Activated naive CD8-positive, alpha-beta T cell treated with anti-CD3 and anti-CD28 coated beads, Interleukin-2, amount 10 ng/mL, durations not matched to agents 7 days and 5 days (primary cell): ENCODE results near the gene ASXL1. TPM values are rescaled to one million over a fixed set of nuclear protein-coding genes. Genes with fewer than 3 reads are reported as not detected.

Experiments used
- ATAC-seq: fragments of 150-1000 bp; cut with Tn5 transposase; one replicate; pipeline ENCODE4 v1.10.0; 2021; ENCODE audit warnings: low read depth, moderate library complexity
- POLR2A ChIA-PET: fragments of 350-600 bp; sonication (Branson Sonifier 250); formaldehyde crosslinking; loops from one replicate; lab custom pipeline; 2021; ENCODE audit warnings: antibody characterized with exemption; lab: Charles Lee
- DNase-seq: peaks from one replicate; pipeline ENCODE4 v3.0.0; 2021
- H3K27ac Mint-ChIP-seq: one replicate; pipeline ENCODE4 v1.8.0; 2022; ENCODE audit warnings: mild to moderate bottlenecking, mixed read lengths
- H3K27me3 Mint-ChIP-seq: one replicate; pipeline ENCODE4 v1.8.0; 2022; ENCODE audit warnings: mild to moderate bottlenecking, moderate library complexity, mixed read lengths
- H3K36me3 Mint-ChIP-seq: one replicate; pipeline ENCODE4 v1.8.0; 2021; ENCODE audit warnings: mild to moderate bottlenecking, mixed read lengths
- H3K4me1 Mint-ChIP-seq: one replicate; pipeline ENCODE4 v1.8.0; 2021; ENCODE audit warnings: mixed read lengths
- H3K4me3 Mint-ChIP-seq: one replicate; pipeline ENCODE4 v1.8.0; 2022; ENCODE audit warnings: mild to moderate bottlenecking, moderate library complexity, mixed read lengths
- H3K9me3 Mint-ChIP-seq: one replicate; pipeline ENCODE4 v1.8.0; 2021; ENCODE audit warnings: mixed read lengths
- total RNA-seq, 2 experiments: library from RNA; stranded (reverse); gene quantifications; one replicate each; pipeline ENCODE4 v1.2.3, GENCODE V29; 2021

Gene ASXL1
- total RNA-seq, 2 experiments from 2014 or later, result 102 to 107 TPM

- H3K36me3 Mint-ChIP-seq, result peaks cover 27% of the 10 kb centered on the region
- DNase-seq (no peak), ATAC-seq (no peak)
- POLR2A ChIA-PET, result interaction anchor here (1.0 kb wide), 1 partner anchor 14 kb away, joined by 4 read pairs; no protein-coding TSS in a partner anchor
- H3K4me1 Mint-ChIP-seq, result peaks cover 14% of the 10 kb centered on the region
- no peaks in the 10 kb centered on the region for H3K27me3 Mint-ChIP-seq
- H3K9me3 Mint-ChIP-seq, result no peaks in the 10 kb centered on the region
- no peak overlapping the region for H3K27ac Mint-ChIP-seq
- no peak overlapping the region for H3K4me3 Mint-ChIP-seq
These were observed 77.4 kb downstream of the ASXL1 start for GRCh38 chr20:32435449-32436107.

DNA sequence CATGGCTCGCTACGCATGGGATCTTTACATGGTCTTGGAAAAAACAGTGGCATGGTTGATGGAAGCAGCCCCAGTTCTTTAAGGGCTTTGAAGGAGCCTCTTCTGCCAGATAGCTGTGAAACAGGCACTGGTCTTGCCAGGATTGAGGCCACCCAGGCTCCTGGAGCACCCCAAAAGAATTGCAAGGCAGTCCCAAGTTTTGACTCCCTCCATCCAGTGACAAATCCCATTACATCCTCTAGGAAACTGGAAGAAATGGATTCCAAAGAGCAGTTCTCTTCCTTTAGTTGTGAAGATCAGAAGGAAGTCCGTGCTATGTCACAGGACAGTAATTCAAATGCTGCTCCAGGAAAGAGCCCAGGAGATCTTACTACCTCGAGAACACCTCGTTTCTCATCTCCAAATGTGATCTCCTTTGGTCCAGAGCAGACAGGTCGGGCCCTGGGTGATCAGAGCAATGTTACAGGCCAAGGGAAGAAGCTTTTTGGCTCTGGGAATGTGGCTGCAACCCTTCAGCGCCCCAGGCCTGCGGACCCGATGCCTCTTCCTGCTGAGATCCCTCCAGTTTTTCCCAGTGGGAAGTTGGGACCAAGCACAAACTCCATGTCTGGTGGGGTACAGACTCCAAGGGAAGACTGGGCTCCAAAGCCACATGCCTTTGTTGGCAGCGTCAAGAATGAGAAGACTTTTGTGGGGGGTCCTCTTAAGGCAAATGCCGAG lies 78.2 kb downstream of the ASXL1 start:
- Mint-ChIP-seq H3K27ac (no peak overlapping the region), H3K4me3 (no peak overlapping the region)

GRCh38 chr20:32436968-32437367 lies 78.8 kb downstream of the ASXL1 start:
- Mint-ChIP-seq H3K4me1 (peaks cover 15% of the 10 kb centered on the region), H3K9me3 (no peaks in the 10 kb centered on the region), H3K27me3 (no peaks in the 10 kb centered on the region), H3K27ac (no peak overlapping the region), H3K4me3 (no peak overlapping the region), H3K36me3 (peaks cover 23% of the 10 kb centered on the region)
- DNase-seq (no peak), ATAC-seq (no peak)
- POLR2A ChIA-PET, result interaction anchor here (1.0 kb wide), 1 partner anchor 12 kb away, joined by 4 read pairs; no protein-coding TSS in a partner anchor

More for the DNA sequence above, 78.2 kb downstream of the ASXL1 start:
- H3K36me3 Mint-ChIP-seq, result peaks cover 27% of the 10 kb centered on the region
- ATAC-seq, result no peak
- H3K9me3 Mint-ChIP-seq, result no peaks in the 10 kb centered on the region
- POLR2A ChIA-PET, result interaction anchor here (1.0 kb wide), 1 partner anchor 13 kb away, joined by 4 read pairs; no protein-coding TSS in a partner anchor
- DNase-seq, result no peak
- H3K27me3 Mint-ChIP-seq, result no peaks in the 10 kb centered on the region
- peaks cover 15% of the 10 kb centered on the region for H3K4me1 Mint-ChIP-seq

- no peak for DNase-seq
- peaks cover 15% of the 10 kb centered on the region for H3K4me1 Mint-ChIP-seq
These were observed 79.4 kb downstream of the ASXL1 start for GRCh38 chr20:32437391-32438074.

GRCh38 chr20:32438331-32438858 lies 80.3 kb downstream of the ASXL1 start:
- H3K27ac Mint-ChIP-seq, result no peak overlapping the region
- H3K4me3 Mint-ChIP-seq, result no peak overlapping the region
- H3K27me3 Mint-ChIP-seq, result no peaks in the 10 kb centered on the region
- ATAC-seq (no peak), DNase-seq (no peak)
- H3K4me1 Mint-ChIP-seq, result peaks cover 15% of the 10 kb centered on the region
- no peaks in the 10 kb centered on the region for H3K9me3 Mint-ChIP-seq
- peaks cover 14% of the 10 kb centered on the region for H3K36me3 Mint-ChIP-seq
- POLR2A ChIA-PET, result no interaction called here

More at GRCh38 chr20:32437391-32438074, 79.4 kb downstream of the ASXL1 start:
- Mint-ChIP-seq H3K4me3 (no peak overlapping the region), H3K36me3 (peaks cover 21% of the 10 kb centered on the region), H3K27ac (no peak overlapping the region), H3K9me3 (no peaks in the 10 kb centered on the region), H3K27me3 (no peaks in the 10 kb centered on the region)
- POLR2A ChIA-PET, result no interaction called here
- ATAC-seq, result no peak

GRCh38 chr20:32439132-32439829 lies 81.2 kb downstream of the ASXL1 start:
- DNase-seq, result no peak

DNA sequence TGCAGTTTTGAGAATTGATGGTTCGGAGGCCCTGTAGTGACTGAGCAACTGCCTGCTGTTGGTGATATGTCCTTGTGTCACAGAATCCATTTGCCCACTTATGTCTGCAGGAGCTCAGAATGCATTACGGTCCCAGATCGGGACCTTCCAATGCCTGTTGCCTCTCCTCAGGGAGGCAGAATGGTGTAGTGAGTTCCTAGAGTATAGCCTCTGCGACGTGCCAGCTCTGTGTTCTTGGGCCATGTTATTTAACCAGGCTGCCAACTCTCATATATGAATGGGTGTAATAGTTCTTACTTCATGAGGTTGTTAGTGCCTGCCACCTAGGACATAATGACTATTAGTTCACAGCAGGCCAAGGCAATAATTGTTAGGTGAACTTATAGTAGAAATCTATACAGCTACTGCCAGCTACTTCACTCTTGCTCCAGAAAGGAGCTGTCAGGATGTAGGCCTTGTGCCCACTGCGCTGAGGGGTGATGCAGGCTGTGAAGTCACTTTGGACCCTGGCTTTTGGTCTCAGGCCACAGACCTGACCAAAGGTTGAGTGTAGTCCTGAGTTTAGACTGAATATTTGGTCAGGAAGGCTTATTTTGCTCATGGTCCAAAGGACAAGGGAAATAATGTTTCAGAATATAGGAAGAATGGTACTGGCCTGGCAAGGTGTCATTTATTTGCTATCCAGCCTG lies 82.1 kb downstream of the ASXL1 start:
- Mint-ChIP-seq H3K9me3 (no peaks in the 10 kb centered on the region), H3K4me3 (no peak overlapping the region), H3K36me3 (peaks cover 10% of the 10 kb centered on the region), H3K27me3 (no peaks in the 10 kb centered on the region), H3K27ac (no peak overlapping the region), H3K4me1 (peaks cover 23% of the 10 kb centered on the region)
- POLR2A ChIA-PET, result no interaction called here
- no peak for DNase-seq
- no peak for ATAC-seq

More at GRCh38 chr20:32439132-32439829, 81.2 kb downstream of the ASXL1 start:
- Mint-ChIP-seq H3K9me3 (no peaks in the 10 kb centered on the region), H3K4me3 (no peak overlapping the region), H3K27ac (no peak overlapping the region), H3K27me3 (no peaks in the 10 kb centered on the region), H3K4me1 (peaks cover 21% of the 10 kb centered on the region), H3K36me3 (peaks cover 14% of the 10 kb centered on the region)
- POLR2A ChIA-PET, result no interaction called here
- ATAC-seq, result peak; percentile 26

GRCh38 chr20:32440758-32441078 lies 82.6 kb downstream of the ASXL1 start:
- Mint-ChIP-seq H3K4me1 (peaks cover 25% of the 10 kb centered on the region), H3K4me3 (no peak overlapping the region)

DNA sequence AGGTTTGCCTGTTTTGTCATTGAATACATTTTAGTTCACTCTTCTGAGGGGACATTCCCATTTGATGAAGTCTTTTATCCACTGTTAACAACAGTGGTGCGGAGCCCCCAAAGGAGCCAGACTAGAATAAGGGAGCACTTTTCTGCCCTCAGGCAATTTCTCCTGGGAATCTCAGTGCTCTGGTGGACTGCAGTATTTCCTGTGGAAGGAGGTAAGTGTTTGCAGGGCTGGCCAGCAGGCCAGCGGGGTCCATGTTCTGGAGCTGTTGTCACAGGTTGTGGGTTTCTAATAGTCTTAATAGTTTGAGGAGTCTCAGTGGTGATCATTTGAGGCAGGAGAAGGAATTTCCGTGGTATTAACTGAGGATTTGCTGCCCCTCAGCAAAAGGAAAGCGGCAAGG lies 83.5 kb downstream of the ASXL1 start:
- Mint-ChIP-seq H3K27ac (no peak overlapping the region), H3K4me3 (no peak overlapping the region), H3K9me3 (no peaks in the 10 kb centered on the region), H3K36me3 (peaks cover 10% of the 10 kb centered on the region), H3K27me3 (no peaks in the 10 kb centered on the region), H3K4me1 (peaks cover 25% of the 10 kb centered on the region)
- POLR2A ChIA-PET, result no interaction called here
- ATAC-seq (no peak), DNase-seq (no peak)

More at GRCh38 chr20:32440758-32441078, 82.6 kb downstream of the ASXL1 start:
- DNase-seq (no peak), ATAC-seq (no peak)
- Mint-ChIP-seq H3K27ac (no peak overlapping the region), H3K27me3 (no peaks in the 10 kb centered on the region), H3K36me3 (peaks cover 10% of the 10 kb centered on the region), H3K9me3 (no peaks in the 10 kb centered on the region)
- POLR2A ChIA-PET, result no interaction called here

DNA sequence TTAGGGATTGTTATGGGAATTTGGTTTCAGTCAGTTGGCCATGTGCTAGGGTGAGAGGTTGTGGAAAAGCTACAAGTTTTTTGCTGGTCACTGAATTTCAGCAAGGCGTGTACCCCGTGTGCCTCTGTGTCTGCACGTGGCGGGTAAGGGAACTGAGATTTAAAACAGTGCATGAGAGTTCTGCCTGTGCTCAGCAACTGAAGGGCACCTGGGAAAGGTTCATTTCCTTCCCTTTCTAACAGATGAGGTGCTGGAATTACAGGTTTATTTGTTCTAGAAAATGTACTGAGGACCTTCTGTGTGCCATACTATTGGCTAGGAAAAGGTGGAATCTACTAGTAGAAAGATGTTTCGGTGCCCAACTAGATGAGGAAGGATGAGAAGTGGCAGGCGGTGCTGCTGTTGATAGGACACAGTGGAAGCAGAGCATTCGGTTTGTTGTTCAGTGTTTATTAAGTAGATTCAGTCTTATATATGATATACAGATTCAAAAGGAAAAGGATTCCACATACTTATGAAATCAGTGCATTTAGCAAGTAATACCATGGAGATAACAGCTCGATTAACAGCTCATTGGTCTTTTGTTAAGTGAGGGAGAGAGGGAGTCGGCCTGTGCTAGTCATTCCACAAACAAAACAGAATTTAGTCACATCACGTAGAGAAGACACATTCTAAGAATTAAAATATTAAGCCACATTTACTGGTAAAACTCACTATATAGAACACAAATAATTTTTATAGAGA lies 84.7 kb downstream of the ASXL1 start:
- Mint-ChIP-seq H3K27me3 (no peaks in the 10 kb centered on the region), H3K4me3 (no peak overlapping the region), H3K4me1 (peaks cover 25% of the 10 kb centered on the region), H3K27ac (no peak overlapping the region), H3K9me3 (no peaks in the 10 kb centered on the region), H3K36me3 (peaks cover 8% of the 10 kb centered on the region)
- no peak for DNase-seq
- POLR2A ChIA-PET, result no interaction called here
- ATAC-seq, result no peak

DNA sequence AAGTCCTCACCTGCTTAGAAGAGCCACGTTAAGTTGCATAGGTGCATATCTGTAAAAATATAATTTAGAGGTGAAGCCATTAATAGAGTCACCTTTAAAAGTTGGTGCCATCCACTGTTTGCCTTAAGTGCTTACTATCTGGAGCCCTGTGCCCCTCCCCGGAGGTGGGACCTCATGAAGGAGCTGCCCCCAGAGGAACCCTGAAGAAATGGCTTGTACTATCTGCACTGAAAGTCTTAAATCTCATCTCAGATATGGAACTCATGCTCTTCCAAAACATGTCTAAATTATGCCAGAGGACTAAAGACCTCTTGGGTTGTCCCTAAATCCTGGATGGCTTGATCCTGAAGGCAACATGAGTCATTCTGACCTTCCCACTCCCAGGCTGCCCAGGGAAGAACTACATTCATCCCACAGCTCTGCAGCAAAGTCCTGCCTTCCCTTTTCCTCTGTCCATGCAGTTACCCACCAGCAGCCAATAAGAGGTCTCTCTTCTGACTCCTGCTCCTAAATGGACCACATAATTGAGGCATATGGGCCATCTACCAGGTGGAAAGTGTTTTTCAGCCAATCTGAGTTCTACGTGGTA lies 85.3 kb downstream of the ASXL1 start:
- no peak for ATAC-seq
- no peak overlapping the region for H3K4me3 Mint-ChIP-seq

More for the DNA sequence above, 85.3 kb downstream of the ASXL1 start:
- Mint-ChIP-seq H3K4me1 (peaks cover 22% of the 10 kb centered on the region), H3K27me3 (no peaks in the 10 kb centered on the region), H3K9me3 (no peaks in the 10 kb centered on the region), H3K36me3 (peaks cover 8% of the 10 kb centered on the region), H3K27ac (no peak overlapping the region)
- no peak for DNase-seq
- POLR2A ChIA-PET, result interaction anchor here (1.3 kb wide), 1 partner anchor 32 kb away, joined by 4 read pairs; no protein-coding TSS in a partner anchor
